Osteocyte (in vitro differentiated cells): ENCODE results near the gene CGAS. TPM values are rescaled to one million over a fixed set of nuclear protein-coding genes. Genes with fewer than 3 reads are reported as not detected.
"Not testable (repeated sequence)": the region's sequence is repeated elsewhere in the genome, so short reads cannot be mapped to it uniquely, and the experiment has no call there.

Source experiments
- DNase-seq: peaks from one replicate; pipeline ENCODE4 v3.0.0; 2021; ENCODE audit warnings: mixed read lengths; ENCODE audit not compliant: unreplicated experiment; ENCODE audit errors: extremely low spot score
- H3K27ac Mint-ChIP-seq: one replicate; pipeline ENCODE4 v1.8.0; 2021; ENCODE audit warnings: mild to moderate bottlenecking, mixed read lengths; ENCODE audit not compliant: unreplicated experiment
- H3K27me3 Mint-ChIP-seq: one replicate; pipeline ENCODE4 v1.8.0; 2021; ENCODE audit warnings: mixed read lengths; ENCODE audit not compliant: unreplicated experiment
- H3K36me3 Mint-ChIP-seq: one replicate; pipeline ENCODE4 v1.8.0; 2021; ENCODE audit warnings: mixed read lengths; ENCODE audit not compliant: unreplicated experiment
- H3K4me1 Mint-ChIP-seq: one replicate; pipeline ENCODE4 v1.8.0; 2021; ENCODE audit warnings: mixed read lengths; ENCODE audit not compliant: unreplicated experiment
- H3K4me3 Mint-ChIP-seq: one replicate; pipeline ENCODE4 v1.8.0; 2021; ENCODE audit warnings: mild to moderate bottlenecking, moderate library complexity, mixed read lengths; ENCODE audit not compliant: unreplicated experiment
- H3K9me3 Mint-ChIP-seq: one replicate; pipeline ENCODE4 v1.8.0; 2021; ENCODE audit warnings: mixed read lengths; ENCODE audit not compliant: unreplicated experiment
- total RNA-seq: library from RNA; stranded (reverse); gene quantifications from 2 replicates; pipeline ENCODE4 v1.2.1, GENCODE V29; 2021
- TF ChIP-seq, protein P1 (sequence below): fragments of 200-600 bp; sonication (generic); IDR thresholded peaks from 2 replicates; pipeline ENCODE4 v1.5.0; 2021; ENCODE audit warnings: antibody characterized with exemption, mild to moderate bottlenecking, moderate library complexity

Gene CGAS
- total RNA-seq, 1 donor from 2014 or later = 0.59 TPM

DNA sequence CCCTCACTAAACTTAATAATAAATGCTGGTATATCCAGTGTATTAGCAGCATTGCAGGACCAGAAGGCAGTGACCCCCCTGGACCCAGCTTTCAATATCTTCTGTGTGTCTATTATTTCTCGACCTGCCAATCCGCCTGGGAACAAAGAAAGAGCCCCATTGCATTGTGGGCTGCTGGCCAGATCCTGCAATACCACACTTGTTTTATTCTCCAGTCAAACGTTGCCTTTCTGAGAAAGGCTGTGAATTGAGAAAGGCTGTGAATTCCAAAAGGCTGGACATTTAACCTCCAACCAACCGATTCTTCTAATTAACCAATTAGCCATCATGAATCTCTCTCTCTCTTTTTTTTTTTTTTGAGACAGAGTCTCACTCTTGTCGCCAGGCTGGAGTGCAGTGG, 8.0 kb upstream of the CGAS start:
- Mint-ChIP-seq H3K27ac (no peak overlapping the region), H3K9me3 (no peaks in the 10 kb centered on the region), H3K36me3 (no peaks in the 10 kb centered on the region), H3K4me1 (peaks cover 22% of the 10 kb centered on the region), H3K27me3 (no peaks in the 10 kb centered on the region), H3K4me3 (peak overlapping the region; percentile 44)
- TF ChIP-seq, protein P1, sequence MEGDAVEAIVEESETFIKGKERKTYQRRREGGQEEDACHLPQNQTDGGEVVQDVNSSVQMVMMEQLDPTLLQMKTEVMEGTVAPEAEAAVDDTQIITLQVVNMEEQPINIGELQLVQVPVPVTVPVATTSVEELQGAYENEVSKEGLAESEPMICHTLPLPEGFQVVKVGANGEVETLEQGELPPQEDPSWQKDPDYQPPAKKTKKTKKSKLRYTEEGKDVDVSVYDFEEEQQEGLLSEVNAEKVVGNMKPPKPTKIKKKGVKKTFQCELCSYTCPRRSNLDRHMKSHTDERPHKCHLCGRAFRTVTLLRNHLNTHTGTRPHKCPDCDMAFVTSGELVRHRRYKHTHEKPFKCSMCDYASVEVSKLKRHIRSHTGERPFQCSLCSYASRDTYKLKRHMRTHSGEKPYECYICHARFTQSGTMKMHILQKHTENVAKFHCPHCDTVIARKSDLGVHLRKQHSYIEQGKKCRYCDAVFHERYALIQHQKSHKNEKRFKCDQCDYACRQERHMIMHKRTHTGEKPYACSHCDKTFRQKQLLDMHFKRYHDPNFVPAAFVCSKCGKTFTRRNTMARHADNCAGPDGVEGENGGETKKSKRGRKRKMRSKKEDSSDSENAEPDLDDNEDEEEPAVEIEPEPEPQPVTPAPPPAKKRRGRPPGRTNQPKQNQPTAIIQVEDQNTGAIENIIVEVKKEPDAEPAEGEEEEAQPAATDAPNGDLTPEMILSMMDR = no peak
- DNase-seq = no peak

DNA sequence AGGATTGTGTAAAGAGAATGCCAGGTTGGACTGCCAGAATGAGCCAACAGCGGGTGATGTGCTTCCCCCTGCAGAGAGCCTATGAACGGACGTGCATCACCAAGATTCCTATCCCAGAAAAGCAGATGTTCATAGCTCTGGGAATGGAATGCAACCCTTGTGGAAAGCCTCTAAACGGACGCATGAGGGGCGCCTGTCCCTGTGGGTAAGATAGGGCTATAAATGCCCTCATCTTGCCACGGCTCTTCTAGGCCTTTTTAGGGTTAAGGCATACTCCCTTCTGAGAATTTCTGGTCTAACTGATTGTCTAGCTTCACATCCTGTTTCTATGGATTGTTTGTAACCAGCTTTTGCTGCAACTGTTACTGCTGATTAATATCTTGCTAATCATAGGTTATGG, 7.4 kb upstream of the CGAS start:
- not testable (repeated sequence) for DNase-seq, H3K9me3 Mint-ChIP-seq, H3K4me3 Mint-ChIP-seq, H3K36me3 Mint-ChIP-seq, H3K27ac Mint-ChIP-seq, H3K27me3 Mint-ChIP-seq
- peaks cover 22% of the 10 kb centered on the region for H3K4me1 Mint-ChIP-seq

DNA sequence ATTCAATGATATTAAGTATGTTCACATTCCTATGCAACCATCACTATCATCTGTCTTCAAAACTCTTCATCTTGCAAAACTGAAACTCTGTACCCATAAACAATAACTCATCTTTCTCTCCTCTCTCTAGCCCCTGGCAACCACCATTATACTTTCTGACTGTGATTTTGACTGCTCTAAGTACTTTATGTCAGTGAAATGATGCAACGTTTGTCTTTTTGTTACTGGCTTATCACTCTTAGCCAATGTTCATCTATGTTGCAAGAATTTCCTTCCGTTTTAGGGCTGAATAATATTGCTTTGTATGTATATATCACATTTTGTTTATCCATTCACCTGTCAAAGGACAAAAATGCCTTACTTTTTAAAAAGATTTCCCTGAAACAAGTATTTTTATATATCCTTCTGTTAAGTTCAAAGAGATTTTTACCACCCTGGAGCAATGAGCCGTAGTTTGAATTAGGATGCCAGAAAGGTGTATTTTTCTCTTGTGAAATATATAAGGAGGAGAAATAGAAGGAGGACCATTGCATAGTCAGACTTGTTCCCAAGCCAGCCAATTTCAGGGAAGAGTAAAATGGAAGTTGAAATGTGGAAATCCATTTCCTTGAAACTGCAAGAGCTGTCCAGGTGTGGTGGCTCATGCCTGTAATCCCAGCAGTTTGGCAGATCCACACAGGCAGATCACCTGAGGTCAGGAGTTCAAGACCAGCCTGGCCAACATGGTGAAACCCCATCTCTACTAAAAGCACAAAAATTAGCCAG, 4.0 kb upstream of the CGAS start:
- TF ChIP-seq, protein P1 = no peak
- Mint-ChIP-seq H3K9me3 (no peaks in the 10 kb centered on the region), H3K36me3 (no peaks in the 10 kb centered on the region), H3K27ac (no peak overlapping the region), H3K4me3 (no peak overlapping the region), H3K4me1 (peaks cover 4% of the 10 kb centered on the region), H3K27me3 (no peaks in the 10 kb centered on the region)
- no peak for DNase-seq

DNA sequence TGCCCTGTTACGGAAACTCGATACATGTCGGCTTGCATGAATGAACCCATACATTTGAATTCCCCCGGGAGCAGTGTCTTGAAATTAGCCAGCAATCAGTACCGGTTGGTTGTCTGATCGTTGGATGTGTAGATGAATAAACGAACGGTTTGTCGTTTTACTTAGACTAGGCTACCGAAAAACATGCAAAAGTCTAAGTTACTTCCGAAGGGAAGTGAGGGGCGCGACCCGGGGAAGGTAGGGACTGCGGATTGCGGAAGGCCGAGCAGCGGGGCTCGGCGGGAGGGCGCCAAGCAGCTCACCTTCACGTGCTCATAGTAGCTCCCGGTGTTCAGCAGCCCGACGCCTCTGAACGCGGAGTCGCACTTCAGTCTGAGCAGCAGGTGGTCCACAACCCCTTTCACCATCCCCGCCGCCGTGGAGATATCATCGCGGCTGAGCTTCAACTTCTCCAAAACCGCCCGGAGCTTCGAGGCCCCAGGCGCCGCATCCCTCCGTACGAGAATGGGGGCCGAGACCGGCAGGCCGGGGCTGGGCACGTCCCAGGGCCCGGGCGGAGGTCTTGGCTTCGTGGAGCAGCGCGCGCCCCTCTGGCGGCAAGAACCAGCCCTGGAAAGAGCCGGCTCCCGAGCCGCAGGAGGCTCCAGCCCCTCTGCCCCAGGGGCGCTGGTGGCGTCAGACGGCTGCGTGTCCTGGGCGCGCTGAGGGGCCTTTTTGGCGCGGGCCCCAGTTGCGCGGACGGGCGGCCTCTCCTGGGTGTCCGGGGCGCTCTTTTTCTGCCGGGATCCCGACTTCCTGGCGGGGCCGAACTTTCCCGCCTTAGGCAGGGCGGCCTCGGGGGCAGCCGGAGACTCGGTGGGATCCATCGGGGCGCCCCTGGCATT, 632 bp downstream of the CGAS start:
- no peak for DNase-seq
- Mint-ChIP-seq H3K9me3 (no peaks in the 10 kb centered on the region), H3K4me3 (peak overlapping the region; percentile 67), H3K36me3 (no peaks in the 10 kb centered on the region), H3K4me1 (peaks cover 7% of the 10 kb centered on the region), H3K27ac (no peak overlapping the region), H3K27me3 (peaks cover 2% of the 10 kb centered on the region)
- TF ChIP-seq, protein P1 = no peak

DNA sequence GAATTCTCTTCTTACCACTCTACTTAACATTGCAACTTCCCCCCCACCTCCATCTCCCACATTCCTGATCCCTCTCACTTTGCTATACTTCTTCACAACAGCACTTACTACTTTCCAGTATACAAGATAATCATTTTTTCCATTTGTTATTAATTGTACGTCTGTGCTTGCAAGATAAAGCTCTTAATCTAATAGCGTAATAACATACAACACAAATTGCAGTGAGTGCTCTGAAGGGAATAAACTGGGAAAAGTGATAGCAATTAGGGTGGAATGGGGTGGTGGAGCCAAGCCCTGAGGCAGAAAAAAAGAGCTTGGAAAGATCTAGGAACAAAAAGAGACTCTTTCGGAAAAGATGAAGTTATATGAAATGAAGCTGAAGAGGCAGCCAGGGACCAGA, 8.5 kb downstream of the CGAS start:
- TF ChIP-seq, protein P1 = no peak
- Mint-ChIP-seq H3K4me3 (no peak overlapping the region), H3K27me3 (peaks cover 7% of the 10 kb centered on the region), H3K27ac (no peak overlapping the region), H3K9me3 (no peaks in the 10 kb centered on the region), H3K4me1 (no peaks in the 10 kb centered on the region), H3K36me3 (no peaks in the 10 kb centered on the region)
- no peak for DNase-seq
